Activated CD8-positive, alpha-beta memory T cell treated with anti-CD3 and anti-CD28 coated beads, Interleukin-2, amount 50 U/mL, for 1 hour (primary cell): ENCODE data around the gene ARHGAP42.
"Not testable (repeated sequence)": the region's sequence is repeated elsewhere in the genome, so short reads cannot be mapped to it uniquely, and the experiment has no call there.

Experiments used
- DNase-seq: peaks from one replicate; pipeline ENCODE4 v3.0.0-alpha.2; 2020; ENCODE audit errors: extremely low read depth

Gene ARHGAP42

DNA sequence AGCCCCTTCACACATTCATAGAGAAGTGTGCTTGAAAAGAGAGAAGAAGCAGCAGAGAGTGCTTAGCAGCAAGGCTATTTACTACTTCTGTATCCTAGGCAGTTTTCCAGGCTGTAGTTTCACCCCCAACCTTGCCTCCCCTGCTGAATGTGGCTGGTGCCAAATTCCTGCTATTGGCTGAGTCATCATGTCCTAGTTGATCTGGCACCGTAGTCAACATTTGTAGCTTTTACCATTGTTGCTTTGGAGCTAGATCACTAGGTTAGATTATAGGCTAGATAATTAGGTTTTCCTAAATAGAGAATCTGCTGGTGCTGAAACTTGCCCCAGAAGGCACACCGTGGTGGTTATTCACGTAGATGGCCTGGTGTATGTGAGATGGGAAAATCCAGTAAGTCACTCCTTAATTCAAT lies 32.7 kb downstream of the ARHGAP42 start:
- no peak for DNase-seq

DNA sequence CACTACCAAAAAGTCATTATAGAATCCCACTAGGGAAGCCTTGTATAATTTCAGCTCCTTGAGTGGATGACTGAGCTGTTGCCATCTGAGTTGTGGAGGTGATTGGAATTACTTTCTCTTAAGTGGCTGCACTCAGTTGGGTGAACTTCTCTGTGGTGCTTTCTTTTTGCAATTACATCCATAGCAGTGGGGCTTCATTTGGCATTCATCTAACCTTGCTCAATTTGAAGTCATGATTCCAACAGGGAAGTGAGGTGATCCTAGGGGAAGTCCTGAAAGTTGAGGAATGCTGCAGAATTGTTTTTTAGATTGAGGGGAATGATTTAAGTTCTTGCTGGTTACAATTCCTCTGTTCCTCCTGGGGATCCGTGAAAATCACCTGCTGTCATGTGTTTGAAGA lies 39.6 kb downstream of the ARHGAP42 start:
- DNase-seq: no peak

DNA sequence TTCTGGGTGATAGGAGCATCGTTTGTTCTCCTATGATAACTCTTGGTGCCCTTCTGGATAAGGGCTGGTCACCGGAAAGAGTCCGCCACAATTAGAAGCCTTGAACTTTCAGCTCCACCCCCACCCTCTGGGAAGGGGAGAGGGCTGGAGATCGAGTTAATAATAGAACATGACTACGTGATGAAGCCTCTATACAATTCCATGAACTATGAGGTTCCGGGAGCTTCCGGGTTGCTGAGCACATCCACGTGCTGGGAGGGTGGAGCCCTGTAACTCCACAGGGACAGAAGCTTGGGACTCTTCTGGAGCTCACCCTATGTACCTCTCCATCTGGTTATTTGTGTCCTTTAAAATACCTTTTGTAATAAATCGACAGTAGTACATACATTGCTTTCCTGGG lies 40.3 kb downstream of the ARHGAP42 start:
- DNase-seq: no peak

DNA sequence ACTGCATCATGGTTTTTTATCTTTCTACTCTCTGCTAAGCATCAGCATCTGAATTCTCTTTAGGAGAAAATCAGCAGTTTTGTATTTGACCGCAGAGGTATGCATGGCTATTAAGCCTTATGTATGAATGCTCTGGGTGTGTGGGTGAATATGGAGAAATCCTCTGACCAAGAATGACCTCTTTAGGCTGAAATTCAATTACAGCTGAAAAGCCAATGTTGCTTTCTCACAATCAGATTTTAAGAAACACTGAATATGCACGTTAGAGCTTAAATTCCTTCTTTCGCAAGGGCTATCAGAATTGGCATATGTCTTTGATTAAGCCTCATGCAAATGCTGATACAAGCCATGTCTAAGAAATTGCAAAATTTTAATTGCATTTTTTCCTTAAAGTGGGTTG lies 43.2 kb downstream of the ARHGAP42 start:
- DNase-seq: no peak

DNA sequence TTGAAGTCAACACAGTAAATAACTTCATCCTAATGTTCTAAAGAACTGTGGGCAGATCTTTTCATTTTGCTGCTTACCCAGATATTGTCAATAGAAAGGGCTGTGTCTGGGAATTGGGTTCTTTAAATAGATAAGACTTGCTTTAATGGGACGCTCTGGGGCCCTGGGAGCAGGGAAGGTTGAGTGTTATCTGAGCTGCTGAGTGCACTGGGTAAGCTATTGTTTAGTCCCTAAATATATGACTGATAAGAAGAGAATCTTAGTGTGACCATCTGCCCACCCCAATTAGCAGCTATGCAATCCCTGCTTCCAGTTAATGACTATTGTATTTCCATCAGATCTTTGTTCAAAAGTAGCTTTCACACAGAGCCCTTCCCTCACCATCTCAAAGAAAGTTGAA lies 44.4 kb downstream of the ARHGAP42 start:
- no peak for DNase-seq

DNA sequence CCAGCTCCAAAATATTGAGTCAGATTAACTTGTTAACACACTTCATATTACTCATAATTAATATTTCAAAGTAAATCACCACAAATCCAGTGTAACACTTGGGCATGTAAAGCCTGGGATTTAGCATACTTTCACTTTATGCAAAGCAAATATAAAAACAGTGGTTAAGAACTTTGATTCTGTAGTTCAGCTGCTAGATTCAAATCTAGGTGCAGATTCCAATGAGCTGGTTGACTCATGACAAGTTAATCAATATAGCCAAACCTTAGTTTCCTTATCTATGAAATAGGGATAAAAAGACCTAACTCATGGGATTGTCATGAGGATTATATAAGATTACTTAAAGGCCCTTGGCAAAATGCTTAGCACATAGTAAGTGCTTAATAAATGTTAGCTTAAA lies 45.9 kb downstream of the ARHGAP42 start:
- DNase-seq: no peak

DNA sequence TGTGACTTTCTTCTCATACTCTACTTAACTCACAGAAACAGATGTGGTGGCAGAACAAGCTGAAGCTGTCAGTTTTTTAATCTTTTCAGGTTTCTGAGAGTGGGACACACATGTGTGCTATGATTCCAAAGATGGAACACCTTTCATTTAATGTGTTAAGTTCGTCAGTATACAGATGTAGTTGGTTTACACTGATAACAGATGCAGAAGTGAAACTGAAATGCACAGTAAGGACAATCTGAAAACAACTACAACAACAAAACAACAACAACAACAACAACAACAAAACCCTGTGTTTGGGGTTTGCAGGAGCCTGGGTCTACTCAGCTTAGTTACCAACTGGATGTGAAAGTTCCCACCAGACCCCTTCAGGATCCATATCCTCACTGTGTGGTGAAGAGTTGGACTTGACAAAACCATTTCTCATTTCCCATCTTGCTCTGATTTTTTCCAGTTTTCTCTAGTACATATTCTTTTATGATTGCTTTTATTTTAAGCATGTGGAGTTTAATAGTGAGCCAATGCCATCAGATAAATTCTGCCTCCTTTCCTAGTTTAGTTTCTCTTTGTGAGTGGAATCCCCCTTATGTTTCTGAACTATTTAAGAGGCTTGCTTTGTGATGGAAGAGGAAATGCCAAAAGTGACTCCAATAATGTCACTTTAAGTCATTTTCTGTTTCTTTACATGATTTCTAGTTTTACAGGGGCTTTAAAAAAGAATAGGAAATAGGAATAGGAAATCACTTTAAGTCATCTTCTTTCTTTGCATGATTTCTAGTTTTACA lies 47.8 kb downstream of the ARHGAP42 start:
- DNase-seq: no peak

DNA sequence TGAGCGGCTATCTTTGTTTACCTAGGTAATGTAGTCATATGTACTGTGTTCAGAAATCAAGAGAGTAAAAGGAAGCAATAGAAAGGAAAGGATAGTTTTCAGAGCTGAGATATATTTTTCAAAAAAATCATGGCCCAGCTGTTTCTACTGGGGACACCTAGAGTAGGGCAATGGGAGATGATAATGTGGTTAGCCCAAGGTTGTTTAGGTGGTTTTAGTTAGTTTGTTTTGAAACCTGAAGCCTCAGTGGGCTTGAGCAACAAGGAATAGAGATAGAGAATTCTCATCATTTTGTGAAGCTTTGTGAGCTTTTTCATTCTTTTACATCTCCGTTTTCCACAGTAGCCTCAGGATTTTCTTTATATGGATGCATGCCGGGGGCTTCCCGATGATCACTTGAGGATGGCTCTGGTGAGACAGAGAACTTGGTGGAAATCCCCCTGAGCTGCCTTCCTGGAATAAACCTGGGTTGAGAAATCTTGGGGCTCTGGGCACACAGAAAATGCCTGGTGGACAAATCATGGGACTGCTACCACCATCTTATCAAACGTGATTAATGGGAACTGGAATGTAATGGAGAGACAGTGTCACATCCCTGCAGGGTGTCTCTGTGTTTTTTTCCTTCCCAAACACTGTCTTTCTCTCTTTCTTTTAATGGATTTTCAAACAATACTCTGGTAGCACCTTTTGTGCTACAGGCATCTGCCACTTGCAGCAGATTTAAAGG lies 49.0 kb downstream of the ARHGAP42 start:
- no peak for DNase-seq

DNA sequence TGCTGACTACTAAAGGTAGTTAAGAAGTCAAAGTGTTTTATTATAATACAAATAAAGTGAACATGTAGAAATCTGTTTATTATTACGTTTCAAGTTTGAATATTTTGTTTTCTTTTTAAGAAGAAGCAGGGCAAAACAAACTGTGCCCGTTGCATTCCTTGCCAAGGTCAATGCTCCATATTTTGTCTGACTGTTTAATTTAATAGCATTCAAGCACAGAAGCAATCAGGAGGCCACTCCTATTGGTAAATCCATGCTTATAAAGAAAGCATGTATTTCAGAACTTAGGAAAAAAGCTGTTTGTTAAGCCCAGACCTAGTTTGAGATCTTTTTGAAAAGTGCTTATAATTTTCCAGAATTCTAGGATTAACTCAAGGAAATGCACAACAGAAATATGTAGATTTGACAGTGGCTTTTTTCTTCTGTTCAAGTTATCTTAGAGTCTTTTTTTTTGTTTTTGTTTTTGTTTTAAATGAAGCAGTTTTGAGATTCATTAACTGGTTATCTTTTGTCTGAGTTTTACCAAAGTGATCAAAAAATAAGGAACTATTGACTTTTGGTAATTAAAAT lies 51.7 kb downstream of the ARHGAP42 start:
- DNase-seq: no peak

DNA sequence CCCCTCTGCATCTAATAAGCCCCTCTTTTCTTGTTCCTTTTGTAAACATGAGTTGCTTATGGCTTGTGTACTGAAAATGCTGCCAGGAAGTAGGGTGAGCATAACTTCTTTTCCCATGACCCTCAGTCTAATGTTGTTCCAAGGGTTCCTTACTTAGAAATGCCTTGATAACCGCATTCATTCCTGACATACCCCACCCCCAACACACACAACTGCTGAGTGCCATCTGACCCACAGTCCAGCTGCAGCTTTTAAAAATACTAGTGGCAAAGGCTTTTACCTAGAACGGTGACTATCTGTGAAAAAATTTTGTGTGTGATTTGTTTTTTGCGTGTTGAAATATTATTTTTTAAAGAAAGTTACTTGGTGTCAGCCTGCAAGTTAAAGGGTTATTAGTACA lies 52.6 kb downstream of the ARHGAP42 start:
- no peak for DNase-seq

DNA sequence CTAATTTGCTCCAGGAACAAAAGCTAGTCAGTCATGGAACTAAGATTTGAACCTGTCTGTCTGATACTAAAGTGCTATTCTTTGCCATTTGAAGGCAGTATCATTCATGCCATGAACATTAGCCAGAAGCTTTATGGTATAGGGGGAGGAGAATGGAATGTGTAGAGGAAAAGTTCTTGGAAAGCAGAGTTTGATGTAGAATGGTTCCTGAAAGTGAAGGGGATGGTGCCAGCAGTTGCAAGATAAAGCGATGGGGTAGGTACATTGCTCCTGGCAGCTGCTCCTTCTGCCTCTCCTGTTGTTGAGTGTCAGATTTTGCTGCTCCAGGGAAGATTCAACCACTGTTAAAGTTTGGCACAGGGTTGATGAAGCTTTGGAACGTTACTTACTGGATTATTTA lies 53.4 kb downstream of the ARHGAP42 start:
- DNase-seq: no peak

DNA sequence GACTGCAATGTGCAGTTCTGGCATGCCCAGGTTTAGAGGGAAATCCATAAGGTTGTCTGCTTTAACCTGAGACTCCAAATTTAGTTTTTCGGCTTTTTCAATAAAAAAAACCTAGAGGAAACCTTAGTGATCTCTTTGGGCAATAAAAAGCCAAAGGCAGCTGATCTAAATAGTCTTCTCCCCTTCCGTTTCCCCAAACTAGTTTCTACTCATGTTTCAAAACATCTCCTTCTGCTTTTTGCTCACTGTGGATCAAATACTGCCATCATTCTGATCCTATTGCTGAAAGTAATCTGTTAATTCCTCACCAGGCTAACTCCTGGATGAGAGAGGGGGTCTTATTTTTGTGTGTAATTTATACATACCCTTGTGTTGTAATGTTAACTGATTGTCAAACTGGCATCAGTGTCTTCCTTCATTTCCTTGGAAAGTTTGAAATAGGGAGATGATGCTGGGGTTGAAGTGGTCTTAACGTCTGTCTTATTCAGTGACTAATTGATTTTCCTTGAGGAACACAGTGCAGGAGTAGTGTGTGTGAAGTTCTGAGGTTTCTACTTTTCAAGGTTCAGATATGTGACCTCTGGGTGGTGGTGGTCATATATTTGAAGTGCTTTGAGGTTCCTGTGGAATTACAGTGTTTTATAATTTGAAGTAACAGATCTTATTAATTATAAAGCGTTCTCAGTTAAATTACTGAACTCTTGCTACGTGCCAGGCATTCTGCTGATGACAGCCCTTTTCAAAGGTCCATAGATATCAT lies 55.0 kb downstream of the ARHGAP42 start:
- DNase-seq: no peak

DNA sequence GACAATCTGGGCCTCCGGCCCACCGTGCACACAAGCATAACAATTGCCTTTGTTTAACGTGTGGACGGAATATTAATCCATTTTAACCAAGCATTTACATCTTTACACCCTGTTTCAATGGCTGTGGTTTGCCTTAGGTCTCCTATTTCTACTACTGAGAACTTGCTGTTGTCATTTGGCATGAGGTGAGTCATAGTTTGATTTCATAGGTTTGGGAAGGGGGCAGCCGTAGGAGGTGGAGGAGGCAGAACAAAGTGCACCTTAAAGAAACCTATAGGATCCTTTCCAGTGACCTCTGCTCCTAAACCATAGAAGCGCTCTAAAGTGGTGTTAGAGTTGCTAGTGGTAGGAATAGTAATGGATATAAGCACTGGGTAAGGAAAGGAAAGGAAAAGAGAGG lies 59.4 kb downstream of the ARHGAP42 start:
- DNase-seq: no peak

DNA sequence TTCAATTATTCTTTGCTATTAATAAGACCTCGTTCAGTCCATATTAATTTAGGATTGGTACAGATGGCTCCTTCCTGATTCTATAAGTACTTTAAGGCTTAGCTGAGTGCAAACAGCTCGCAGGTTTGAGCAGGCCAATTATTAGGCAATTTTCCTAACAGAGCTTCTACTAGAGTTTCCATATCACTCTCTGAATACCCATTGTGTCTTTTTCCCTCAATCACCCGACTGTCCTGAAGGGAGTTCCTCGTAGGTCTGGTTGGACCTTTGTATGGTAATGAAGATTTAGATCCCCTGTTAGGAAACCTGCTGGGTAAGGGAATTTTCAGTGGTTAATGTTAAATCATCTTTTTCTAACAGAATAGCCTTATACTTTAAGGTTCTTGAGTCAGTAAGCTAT lies 61.1 kb downstream of the ARHGAP42 start:
- no peak for DNase-seq

DNA sequence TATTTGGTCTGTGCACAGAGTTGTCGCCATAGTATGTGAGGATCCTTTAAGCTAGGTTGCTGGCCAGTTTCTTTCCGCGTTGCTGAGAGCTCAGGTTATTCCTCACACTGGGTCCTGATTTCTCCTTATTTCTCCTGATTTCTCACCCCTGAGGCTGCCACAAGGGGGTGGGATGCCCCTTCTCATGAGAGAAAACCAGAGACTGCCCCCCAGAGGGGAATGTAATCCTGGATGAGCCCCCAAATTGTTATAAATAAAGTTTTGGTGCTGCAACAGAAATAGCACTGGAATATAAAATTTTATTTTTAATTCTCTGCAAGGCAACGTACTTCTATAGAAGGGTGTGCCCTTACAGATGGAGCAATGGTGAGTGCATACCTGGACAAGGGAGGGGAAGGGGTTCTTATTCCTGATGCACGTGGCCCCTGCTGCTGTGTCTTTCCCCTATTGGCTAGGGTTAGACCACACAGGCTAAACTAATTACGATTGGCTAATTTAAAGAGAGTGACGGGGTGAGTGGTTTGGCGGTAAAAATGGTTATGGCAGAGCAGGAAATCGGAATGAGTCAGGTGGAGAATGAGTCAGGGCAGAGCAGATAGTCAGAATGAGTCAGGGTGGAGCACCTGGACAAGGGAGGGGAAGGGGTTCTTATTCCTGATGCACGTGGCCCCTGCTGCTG lies 62.9 kb downstream of the ARHGAP42 start:
- DNase-seq: not testable (repeated sequence)

DNA sequence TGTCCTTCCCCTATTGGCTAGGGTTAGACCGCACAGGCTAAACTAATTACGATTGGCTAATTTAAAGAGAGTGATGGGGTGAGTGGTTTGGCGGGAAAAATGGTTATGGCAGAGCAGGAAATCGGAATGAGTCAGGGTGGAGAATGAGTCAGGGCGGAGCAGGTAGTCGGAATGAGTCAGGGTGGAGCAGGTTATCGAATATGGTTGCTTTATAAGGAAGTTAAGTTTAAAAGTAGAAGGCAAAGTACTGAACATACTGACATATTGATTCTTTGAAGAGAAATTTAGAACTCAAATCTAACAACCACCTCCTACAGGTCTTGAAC lies 63.4 kb downstream of the ARHGAP42 start:
- DNase-seq: not testable (repeated sequence)

DNA sequence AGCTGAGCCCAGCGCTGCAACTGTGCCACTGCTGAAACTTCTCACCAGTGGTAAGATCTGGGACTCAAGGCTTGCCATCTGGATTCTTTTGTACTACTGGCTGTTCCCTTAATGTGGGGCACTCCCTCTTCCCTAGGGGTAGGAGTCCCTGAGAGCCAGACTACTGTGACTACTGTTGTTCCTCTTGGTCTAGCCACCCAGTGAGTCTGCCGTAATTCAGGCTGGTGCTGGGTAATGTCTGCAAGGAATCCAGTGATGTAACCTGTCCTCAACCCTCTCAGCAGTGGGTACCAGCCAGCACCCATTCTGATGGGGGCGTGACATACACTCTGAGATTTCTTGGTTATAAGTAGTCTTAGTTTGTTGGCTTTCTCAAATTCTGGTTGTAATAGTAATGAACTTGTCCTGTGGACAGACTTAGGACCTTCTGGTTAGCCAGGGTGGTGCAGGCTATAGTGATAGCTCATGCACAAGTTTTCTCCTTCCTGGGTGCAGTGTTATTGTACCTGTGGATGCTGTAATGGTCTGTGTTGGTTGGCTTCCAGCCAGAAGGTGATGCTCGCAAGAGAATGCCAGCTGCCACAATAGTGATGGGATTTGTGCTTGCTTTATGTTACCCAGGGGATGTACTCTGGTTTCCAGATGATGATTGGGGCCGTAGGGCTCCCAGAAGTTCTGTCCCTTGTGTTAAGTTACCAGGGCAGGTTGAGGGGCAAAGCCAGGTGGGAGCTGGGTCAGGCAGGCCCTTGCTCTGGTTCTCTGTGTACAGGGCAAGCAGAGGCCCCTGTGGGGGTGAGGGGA lies 65.5 kb downstream of the ARHGAP42 start:
- DNase-seq: no peak

DNA sequence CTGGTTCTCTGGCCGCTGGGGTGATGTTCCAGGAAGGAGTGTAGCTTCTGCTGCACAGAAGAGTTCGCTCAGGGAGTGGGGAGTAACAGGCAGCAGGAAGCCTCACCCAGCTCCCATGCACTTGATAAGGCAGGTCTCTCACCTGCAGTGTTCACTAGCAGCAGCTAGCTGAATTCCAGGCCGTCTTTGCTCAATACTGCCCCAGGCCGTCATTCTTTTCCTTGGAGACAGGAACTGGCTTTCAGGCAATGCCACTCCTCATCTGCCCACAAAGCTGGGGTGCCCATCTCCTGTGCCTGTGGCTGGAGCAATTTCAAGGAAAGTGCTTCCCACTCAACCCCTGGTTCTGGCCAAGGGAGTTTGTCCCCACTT lies 66.1 kb downstream of the ARHGAP42 start:
- no peak for DNase-seq

DNA sequence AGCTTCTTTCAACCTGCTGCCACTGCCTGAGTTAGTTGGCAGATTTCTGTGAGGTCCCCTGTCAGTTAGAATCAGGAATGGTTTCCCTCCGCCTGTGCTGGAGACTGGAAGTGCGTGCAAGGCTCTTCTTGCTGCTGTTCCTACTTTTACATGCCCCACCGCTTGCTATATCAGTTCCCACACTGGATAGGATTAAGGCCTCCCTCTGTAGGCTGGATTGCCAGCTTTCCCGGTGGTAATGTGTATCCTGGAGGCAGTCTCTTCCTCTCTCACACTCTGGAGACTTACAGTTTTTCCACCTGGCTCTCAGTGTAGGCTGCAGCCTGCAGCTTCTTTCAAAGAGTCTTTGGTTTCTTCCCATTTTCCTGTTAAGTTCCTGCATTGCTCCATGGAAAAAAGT lies 66.5 kb downstream of the ARHGAP42 start:
- DNase-seq: no peak

DNA sequence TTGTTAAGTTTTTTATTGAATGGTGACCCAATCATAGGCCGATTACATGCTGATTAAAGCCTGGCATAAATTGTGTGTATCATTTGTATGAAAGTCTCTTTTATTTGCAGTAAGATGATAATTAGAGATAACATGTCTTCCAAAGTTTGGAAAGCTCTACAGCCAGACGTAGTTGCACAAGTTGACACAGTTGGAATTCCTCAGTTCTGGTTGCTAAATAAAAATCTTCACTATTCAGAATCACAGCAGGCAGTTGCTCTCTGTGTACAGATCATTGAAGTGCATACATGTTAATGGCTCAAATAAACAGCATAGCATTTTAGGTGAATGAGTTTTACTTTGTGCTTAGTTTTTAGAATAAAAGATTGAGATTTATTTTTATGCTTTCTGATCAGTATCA lies 69.5 kb downstream of the ARHGAP42 start:
- no peak for DNase-seq

DNA sequence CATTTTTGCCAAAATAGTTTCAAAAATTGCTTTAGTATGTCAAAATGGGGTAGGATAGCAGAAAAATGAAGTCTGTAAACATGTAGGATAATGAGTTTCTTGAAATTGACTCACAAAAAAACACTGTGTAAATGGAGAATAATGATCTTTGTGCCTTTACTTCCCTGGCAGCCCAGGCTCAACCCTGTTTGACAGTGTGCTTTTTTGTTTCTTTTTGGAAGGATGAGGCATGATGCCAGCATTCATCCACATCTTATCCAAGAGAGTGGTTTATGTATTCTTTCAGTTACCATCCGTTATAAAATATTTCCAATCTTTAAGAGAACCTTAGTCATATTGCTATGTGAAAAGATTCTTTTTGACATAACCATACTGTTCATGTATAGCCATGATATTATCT lies 70.6 kb downstream of the ARHGAP42 start:
- DNase-seq: no peak
